Esophagus squamous epithelium (tissue), 4 donors: ENCODE data around the gene COL5A2.

Source experiments
- CTCF ChIP-seq, 6 experiments: fragments of 450-650 bp in 4 of 6; fragments of 200-600 bp in 2 of 6; sonication (generic) in 2 of 6; IDR thresholded peaks; one replicate each; pipeline ENCODE4 v1.5.1; 2016 to 2019; ENCODE audit warnings: antibody characterized with exemption in 6 of 6, mild to moderate bottlenecking in 4 of 6, moderate library complexity in 4 of 6
- POLR2A ChIP-seq, 4 donors: fragments of 450-650 bp; IDR thresholded peaks; one replicate each; pipeline ENCODE4 v1.6.1; 2017; ENCODE audit warnings: antibody characterized with exemption in 4 of 4, mild to moderate bottlenecking in 4 of 4, moderate library complexity in 3 of 4

DNA sequence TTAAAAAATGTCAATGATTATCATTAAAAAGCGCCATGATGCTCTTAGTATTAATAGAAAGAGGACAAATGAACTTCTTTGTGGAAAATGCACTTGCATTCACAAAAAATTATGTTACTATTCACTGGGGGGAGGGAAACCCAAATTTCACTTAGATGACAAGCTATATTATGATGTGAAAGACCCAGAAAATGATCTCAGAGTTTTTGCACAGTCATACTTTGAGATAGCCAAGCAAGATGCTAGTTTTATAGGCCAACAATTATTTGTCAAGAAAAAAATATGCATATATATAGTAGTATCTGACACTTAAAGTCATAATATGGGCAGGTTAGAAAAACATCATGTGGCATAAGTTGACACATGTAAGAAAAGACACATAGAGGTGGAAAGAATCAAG lies 31.6 kb downstream of the COL5A2 start:
- TF ChIP-seq CTCF (IDR thresholded peaks at IDR 0.05) = no peak
- TF ChIP-seq POLR2A (IDR thresholded peaks at IDR 0.05) = no peak
